Measurements from ENCODE around the gene JPH4. TPM values are rescaled to one million over a fixed set of nuclear protein-coding genes. Genes with fewer than 3 reads are reported as not detected.
"Not testable (repeated sequence)": the region's sequence is repeated elsewhere in the genome, so short reads cannot be mapped to it uniquely, and the experiment has no call there.

Gene JPH4
- total RNA-seq, 6 experiments from 2014 or later, result 0.07 to 0.20 (median 0.19) TPM; not detected in 3

- H3K36me3 ChIP-seq, result no peaks in the 10 kb centered on the region
- ATAC-seq, result no peak
- no peaks in the 10 kb centered on the region for H3K9me3 ChIP-seq
- intact Hi-C loops (cut with DNase I), result loop anchor here in 1 of 2 donors (10.0 kb wide), 1 partner anchor 53 kb away; no protein-coding TSS in a partner anchor
- no peak overlapping the region for H3K27ac ChIP-seq
- H3K4me1 ChIP-seq, result no peaks in the 10 kb centered on the region
- no peak overlapping the region for H3K4me3 ChIP-seq
- DNase-seq, result no peak
- 65% methylated on average over 10 of the region's 10 CpGs for WGBS (ENCODE audit: insufficient coverage, low coverage, low lambda C conversion rate, missing lambda C conversion rate)
- TF ChIP-seq POLR2A (IDR thresholded peaks at IDR 0.05), result no peak
- no peak for TF ChIP-seq CTCF (IDR thresholded peaks at IDR 0.05)
- no peaks in the 10 kb centered on the region for H3K27me3 ChIP-seq
Observed at GRCh38 chr14:23538050-23538718, 40.4 kb downstream of the JPH4 start.

- H3K27me3 ChIP-seq, result no peaks in the 10 kb centered on the region
- H3K36me3 ChIP-seq, result no peaks in the 10 kb centered on the region
- no peak overlapping the region for H3K4me3 ChIP-seq
- no peak overlapping the region for H3K27ac ChIP-seq
- DNase-seq (no peak), ATAC-seq (no peak)
- no peaks in the 10 kb centered on the region for H3K4me1 ChIP-seq
- intact Hi-C loops (cut with DNase I), result loop anchor here in 1 of 2 donors (10.0 kb wide), 1 partner anchor 53 kb away; no protein-coding TSS in a partner anchor
- no peaks in the 10 kb centered on the region for H3K9me3 ChIP-seq
- WGBS (ENCODE audit: insufficient coverage, low coverage, low lambda C conversion rate, missing lambda C conversion rate), result 76% methylated on average over 8 of the region's 13 CpGs
- no peak for TF ChIP-seq CTCF (IDR thresholded peaks at IDR 0.05)
- TF ChIP-seq POLR2A (IDR thresholded peaks at IDR 0.05), result no peak
Observed at GRCh38 chr14:23537351-23538049, 41.1 kb downstream of the JPH4 start.

DNA sequence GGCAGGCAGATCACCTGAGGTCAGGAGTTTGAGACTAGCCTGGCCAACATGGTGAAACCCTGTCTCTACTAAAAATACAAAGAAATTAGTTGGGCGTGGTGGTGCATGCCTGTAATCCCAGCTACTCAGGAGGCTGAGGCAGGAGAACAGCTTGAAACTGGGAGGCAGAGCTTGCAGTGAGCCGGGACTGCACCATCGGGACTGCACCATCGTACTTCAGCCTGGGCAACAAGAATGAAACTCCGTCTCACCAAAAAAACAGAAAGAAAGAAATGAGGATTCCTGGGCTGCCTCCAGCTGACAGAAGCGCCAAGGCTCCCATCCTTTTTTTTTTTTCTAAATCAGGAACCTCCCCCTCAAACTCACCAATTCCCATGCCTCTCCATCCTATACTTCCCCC is 41.7 kb downstream of the JPH4 start:
- not testable (repeated sequence) for H3K36me3 ChIP-seq, H3K4me1 ChIP-seq, H3K27ac ChIP-seq, H3K9me3 ChIP-seq, H3K4me3 ChIP-seq, DNase-seq, ATAC-seq, H3K27me3 ChIP-seq
- intact Hi-C loops (cut with DNase I), result loop anchor here in 1 of 2 donors (10.0 kb wide), 1 partner anchor 52 kb away; no protein-coding TSS in a partner anchor
- 90% methylated on average over 2 of the region's 6 CpGs for WGBS (ENCODE audit: insufficient coverage, low coverage, low lambda C conversion rate, missing lambda C conversion rate)

- 60% methylated on average over 2 of the region's 2 CpGs for WGBS (ENCODE audit: insufficient coverage, low coverage, low lambda C conversion rate, missing lambda C conversion rate)
- intact Hi-C loops (cut with DNase I), result loop anchor here in 1 of 2 donors (10.0 kb wide), 1 partner anchor 52 kb away; no protein-coding TSS in a partner anchor
Observed at GRCh38 chr14:23536494-23536893, 42.1 kb downstream of the JPH4 start.

More at GRCh38 chr14:23536494-23536893, 42.1 kb downstream of the JPH4 start:
- DNase-seq (no peak), ATAC-seq (no peak)
- no peak overlapping the region for H3K27ac ChIP-seq
- H3K4me3 ChIP-seq, result no peak overlapping the region
- no peaks in the 10 kb centered on the region for H3K4me1 ChIP-seq
- TF ChIP-seq CTCF (IDR thresholded peaks at IDR 0.05) (no peak), POLR2A (IDR thresholded peaks at IDR 0.05) (no peak)
- no peaks in the 10 kb centered on the region for H3K27me3 ChIP-seq
- no peaks in the 10 kb centered on the region for H3K9me3 ChIP-seq
- no peaks in the 10 kb centered on the region for H3K36me3 ChIP-seq
